ENCODE measurements around the gene ZNF467.

ZNF467 gene

DNA sequence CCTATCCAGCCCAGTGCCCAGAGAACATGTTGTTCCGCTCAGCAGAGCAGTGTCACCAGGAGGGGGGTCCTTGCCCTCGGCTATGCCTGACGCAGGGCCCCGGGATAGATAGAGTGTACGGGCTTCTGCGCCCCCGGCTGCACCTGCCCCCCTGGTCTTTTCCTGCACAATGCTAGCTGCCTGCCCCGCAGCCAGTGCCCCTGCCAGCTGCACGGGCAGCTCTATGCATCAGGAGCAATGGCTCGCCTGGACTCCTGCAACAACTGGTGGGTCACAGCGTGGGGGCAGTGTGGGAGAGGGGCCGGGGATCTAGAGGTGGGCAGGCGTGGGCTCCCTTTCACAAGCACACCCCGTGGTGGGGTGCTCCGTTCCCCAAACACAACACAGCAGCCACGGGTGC, 33.3 kb upstream of the ZNF467 start:
- DNase-seq (ENCODE audit: low read depth) = no peak
- TF ChIP-seq, protein P1, sequence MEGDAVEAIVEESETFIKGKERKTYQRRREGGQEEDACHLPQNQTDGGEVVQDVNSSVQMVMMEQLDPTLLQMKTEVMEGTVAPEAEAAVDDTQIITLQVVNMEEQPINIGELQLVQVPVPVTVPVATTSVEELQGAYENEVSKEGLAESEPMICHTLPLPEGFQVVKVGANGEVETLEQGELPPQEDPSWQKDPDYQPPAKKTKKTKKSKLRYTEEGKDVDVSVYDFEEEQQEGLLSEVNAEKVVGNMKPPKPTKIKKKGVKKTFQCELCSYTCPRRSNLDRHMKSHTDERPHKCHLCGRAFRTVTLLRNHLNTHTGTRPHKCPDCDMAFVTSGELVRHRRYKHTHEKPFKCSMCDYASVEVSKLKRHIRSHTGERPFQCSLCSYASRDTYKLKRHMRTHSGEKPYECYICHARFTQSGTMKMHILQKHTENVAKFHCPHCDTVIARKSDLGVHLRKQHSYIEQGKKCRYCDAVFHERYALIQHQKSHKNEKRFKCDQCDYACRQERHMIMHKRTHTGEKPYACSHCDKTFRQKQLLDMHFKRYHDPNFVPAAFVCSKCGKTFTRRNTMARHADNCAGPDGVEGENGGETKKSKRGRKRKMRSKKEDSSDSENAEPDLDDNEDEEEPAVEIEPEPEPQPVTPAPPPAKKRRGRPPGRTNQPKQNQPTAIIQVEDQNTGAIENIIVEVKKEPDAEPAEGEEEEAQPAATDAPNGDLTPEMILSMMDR (IDR thresholded peaks at IDR 0.05; ENCODE audit: insufficient read depth, low read depth, low read length, missing control alignments) = no peak
- no peak overlapping the region for H3K4me3 ChIP-seq (ENCODE audit: low read length)

DNA sequence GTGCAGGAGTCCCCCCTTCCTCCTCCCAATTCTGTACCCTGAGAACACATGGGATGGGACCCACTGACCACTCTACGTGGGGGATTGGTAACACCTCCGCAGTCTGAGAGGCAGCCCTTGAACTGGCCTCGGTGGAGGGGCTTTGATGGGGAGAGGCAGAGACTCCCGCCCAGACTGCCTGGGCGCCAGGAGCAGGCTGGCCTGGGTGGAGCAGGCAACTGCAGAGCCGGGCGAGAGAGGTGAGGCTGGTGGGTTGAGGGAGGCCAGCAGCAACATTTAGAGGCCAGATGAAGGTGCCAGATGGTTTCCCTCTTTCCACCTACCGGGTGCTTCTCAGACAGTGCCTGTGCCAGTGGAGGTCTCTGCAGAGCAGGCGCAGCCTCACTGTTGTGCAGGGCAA, 30.7 kb upstream of the ZNF467 start:
- TF ChIP-seq, protein P1 (IDR thresholded peaks at IDR 0.05; ENCODE audit: insufficient read depth, low read depth, low read length, missing control alignments) = no peak
- H3K4me3 ChIP-seq (ENCODE audit: low read length) = no peak overlapping the region
- no peak for DNase-seq (ENCODE audit: low read depth)

DNA sequence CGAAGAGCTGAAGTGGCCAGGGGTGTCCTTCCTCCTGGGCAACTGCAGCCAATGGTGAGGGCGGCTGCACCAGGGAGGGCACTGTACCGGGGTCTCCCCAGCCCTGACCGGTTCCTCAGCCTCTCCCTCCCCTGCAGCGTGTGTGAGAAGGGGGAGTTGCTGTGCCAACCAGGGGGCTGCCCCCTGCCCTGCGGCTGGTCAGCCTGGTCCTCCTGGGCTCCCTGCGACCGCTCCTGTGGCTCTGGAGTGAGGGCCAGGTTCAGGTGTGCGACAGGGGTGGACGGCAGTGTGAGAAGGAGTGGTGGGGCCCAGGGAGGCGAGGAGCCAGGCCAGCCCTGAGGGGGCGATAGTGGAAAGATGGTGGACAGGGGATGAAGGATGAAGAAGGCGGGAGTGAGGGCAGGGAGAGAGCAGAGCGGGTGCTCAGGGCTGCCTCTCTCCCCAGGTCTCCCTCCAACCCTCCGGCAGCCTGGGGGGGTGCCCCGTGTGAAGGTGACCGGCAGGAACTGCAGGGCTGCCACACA, 30.2 kb upstream of the ZNF467 start:
- no peak overlapping the region for H3K4me3 ChIP-seq (ENCODE audit: low read length)
- TF ChIP-seq, protein P1 (IDR thresholded peaks at IDR 0.05; ENCODE audit: insufficient read depth, low read depth, low read length, missing control alignments) = no peak
- no peak for DNase-seq (ENCODE audit: low read depth)

DNA sequence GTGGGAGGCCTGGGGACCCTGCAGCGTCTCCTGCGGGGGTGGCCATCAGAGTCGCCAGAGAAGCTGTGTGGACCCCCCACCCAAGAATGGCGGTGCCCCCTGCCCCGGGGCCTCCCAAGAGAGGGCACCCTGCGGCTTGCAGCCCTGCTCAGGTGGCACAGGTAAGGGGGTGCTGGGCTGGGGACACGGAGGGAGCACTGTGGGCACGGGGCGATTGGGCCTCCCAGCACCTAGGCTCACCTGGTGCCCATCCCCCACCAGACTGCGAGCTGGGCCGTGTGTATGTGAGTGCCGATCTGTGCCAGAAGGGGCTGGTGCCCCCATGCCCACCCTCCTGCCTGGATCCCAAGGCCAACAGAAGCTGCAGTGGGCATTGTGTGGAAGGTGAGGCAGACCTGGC, 29.6 kb upstream of the ZNF467 start:
- TF ChIP-seq, protein P1 (IDR thresholded peaks at IDR 0.05; ENCODE audit: insufficient read depth, low read depth, low read length, missing control alignments) = no peak
- H3K4me3 ChIP-seq (ENCODE audit: low read length) = no peak overlapping the region
- no peak for DNase-seq (ENCODE audit: low read depth)

DNA sequence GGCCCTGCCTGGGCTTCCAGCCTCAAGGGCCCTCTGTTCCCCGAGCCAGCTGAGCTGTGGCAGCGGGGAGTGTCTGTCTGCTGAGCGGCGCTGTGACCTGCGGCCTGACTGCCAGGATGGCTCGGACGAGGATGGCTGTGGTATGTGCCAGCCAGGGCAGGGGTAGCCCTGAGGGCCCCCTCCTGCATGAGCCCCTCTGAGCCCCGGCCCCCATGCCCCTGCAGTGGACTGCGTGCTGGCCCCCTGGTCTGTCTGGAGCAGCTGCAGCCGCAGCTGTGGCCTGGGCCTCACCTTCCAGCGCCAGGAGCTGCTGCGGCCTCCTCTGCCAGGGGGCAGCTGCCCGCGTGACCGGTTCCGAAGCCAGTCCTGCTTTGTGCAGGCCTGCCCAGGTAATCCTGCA, 28.4 kb upstream of the ZNF467 start:
- DNase-seq (ENCODE audit: low read depth) = no peak
- no peak overlapping the region for H3K4me3 ChIP-seq (ENCODE audit: low read length)
- TF ChIP-seq, protein P1 (IDR thresholded peaks at IDR 0.05; ENCODE audit: insufficient read depth, low read depth, low read length, missing control alignments) = no peak

DNA sequence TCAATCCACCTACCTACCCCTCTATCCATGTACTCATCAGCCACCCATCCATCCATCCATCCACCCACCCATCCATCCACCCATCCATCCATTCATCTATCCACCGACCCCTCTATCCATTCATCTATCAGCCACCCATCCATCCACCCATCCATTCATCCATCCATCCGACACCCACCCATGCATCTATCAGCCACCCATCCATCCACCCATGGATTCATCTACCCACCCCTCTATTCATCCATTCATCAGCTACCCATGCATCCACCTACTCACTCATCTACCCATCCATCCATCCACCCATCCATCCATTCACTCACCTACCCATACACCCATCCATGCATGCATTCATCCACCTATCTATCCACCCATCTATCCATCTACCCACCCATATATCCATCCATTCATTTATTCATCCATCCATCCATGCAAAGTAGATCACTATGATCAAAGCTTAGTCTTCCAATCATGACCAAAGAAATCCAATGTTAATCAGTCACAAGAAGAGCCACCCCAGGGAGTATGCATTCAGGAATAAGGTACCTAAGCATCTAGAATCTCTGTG, 27.7 kb upstream of the ZNF467 start:
- H3K4me3 ChIP-seq (ENCODE audit: low read length) = no peak overlapping the region
- TF ChIP-seq, protein P1 (IDR thresholded peaks at IDR 0.05; ENCODE audit: insufficient read depth, low read depth, low read length, missing control alignments) = no peak
- DNase-seq (ENCODE audit: low read depth) = no peak

DNA sequence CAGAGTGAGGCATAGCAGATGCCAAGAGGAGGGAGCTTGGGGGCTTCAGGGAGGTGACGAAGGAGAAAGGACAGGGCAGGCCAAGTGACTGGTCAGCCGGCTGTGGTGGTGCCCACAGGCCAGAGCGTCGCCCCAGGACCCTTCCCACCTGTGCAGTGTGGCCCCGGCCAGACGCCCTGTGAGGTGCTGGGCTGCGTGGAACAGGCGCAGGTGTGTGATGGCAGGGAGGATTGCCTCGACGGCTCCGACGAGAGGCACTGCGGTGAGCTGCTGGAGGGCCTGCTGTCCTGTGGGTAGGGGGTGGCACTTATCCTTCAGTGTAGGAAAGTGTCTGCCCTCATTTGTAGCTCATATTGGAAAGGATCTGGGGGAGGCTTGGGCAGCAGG, 26.8 kb upstream of the ZNF467 start:
- TF ChIP-seq, protein P1 (IDR thresholded peaks at IDR 0.05; ENCODE audit: insufficient read depth, low read depth, low read length, missing control alignments) = no peak
- DNase-seq (ENCODE audit: low read depth) = no peak

More for the DNA sequence above, 26.8 kb upstream of the ZNF467 start:
- no peak overlapping the region for H3K4me3 ChIP-seq (ENCODE audit: low read length)
